B cell (primary cell): ENCODE data around the gene IFIT1B. TPM values are rescaled to one million over a fixed set of nuclear protein-coding genes. Genes with fewer than 3 reads are reported as not detected.

ENCODE experiments used
- ATAC-seq: fragments of 200-7000 bp; cut with Tn5 transposase; one replicate; pipeline ENCODE4 v1.10.0; 2021; ENCODE audit warnings: low read depth, mild to moderate bottlenecking, moderate number of reproducible peaks, moderate library complexity
- CTCF ChIA-PET: fragments of 350-600 bp; sonication (Branson Sonifier 250); formaldehyde crosslinking; loops from one replicate; lab custom pipeline; 2021; ENCODE audit warnings: antibody characterized with exemption, inconsistent platforms; lab: Charles Lee
- POLR2A ChIA-PET: fragments of 350-600 bp; sonication (Branson Sonifier 250); formaldehyde crosslinking; loops from one replicate; lab custom pipeline; 2021; ENCODE audit warnings: antibody characterized with exemption; lab: Charles Lee
- DNase-seq: peaks from one replicate; pipeline ENCODE4 v3.0.0; 2013
- H2AFZ ChIP-seq: 2 replicates; pipeline ENCODE4 v1.6.1; 2012; ENCODE audit warnings: mild to moderate bottlenecking, low read depth, low read length; ENCODE audit not compliant: insufficient read depth, poor library complexity, severe bottlenecking
- H3K27ac ChIP-seq, 2 donors: 1 replicate in 1 of 2; 2 replicates in 1 of 2; pipeline ENCODE4 v1.5.1; 2012 to 2013; ENCODE audit warnings: low read length in 2 of 2, mild to moderate bottlenecking in 2 of 2, moderate library complexity in 1 of 2
- H3K27me3 ChIP-seq, 4 experiments: fragments of 200-600 bp in 1 of 4; sonication (generic) in 1 of 4; replicated peaks in 1 of 4; 1 replicate in 2 of 4; 2 replicates in 2 of 4; pipeline versions ENCODE4 v1.6.1 to v1.7.0; 2013 to 2016; ENCODE audit warnings: low read length in 3 of 4, mild to moderate bottlenecking in 2 of 4, mixed read lengths in 1 of 4, moderate library complexity in 1 of 4; ENCODE audit not compliant: insufficient read depth in 4 of 4, control insufficient read depth in 3 of 4; ENCODE audit errors: control extremely low read depth in 1 of 4
- H3K36me3 ChIP-seq, 2 experiments: replicated peaks in 1 of 2; 1 replicate in 1 of 2; 2 replicates in 1 of 2; pipeline versions ENCODE4 v1.6.1 to v1.7.1; 2013; ENCODE audit warnings: low read length in 1 of 2; ENCODE audit not compliant: insufficient read depth in 2 of 2, control insufficient read depth in 1 of 2; ENCODE audit errors: control extremely low read depth in 1 of 2, extremely low read depth in 1 of 2
- H3K4me1 ChIP-seq, 2 donors: fragments of 200-600 bp in 1 of 2; sonication (generic) in 1 of 2; 1 replicate in 1 of 2; 2 replicates in 1 of 2; pipeline versions ENCODE4 v1.5.1 to v1.6.1; 2013 to 2017; ENCODE audit warnings: low read length in 2 of 2; ENCODE audit not compliant: control insufficient read depth in 2 of 2, insufficient read depth in 2 of 2
- H3K4me2 ChIP-seq: replicated peaks from 2 replicates; pipeline ENCODE3; 2012; ENCODE audit warnings: mild to moderate bottlenecking, low read depth, low read length; ENCODE audit not compliant: poor library complexity, severe bottlenecking
- H3K4me3 ChIP-seq, 5 experiments: fragments of 200-600 bp in 1 of 5; sonication (generic) in 1 of 5; 1 replicate in 3 of 5; 2 replicates in 2 of 5; pipeline versions ENCODE4 v1.5.1 to v1.7.0; 2011 to 2016; ENCODE audit warnings: low read length in 4 of 5, mild to moderate bottlenecking in 4 of 5, low read depth in 2 of 5, control low read depth in 1 of 5, moderate library complexity in 1 of 5; ENCODE audit not compliant: insufficient read depth in 1 of 5; ENCODE audit errors: control extremely low read depth in 1 of 5, extremely low read depth in 1 of 5
- H3K79me2 ChIP-seq: fragments of 200-600 bp; sonication (generic); one replicate; pipeline ENCODE4 v1.6.0; 2016; ENCODE audit warnings: low read length; ENCODE audit not compliant: control insufficient read depth, insufficient read depth
- H3K9ac ChIP-seq: fragments of 200-600 bp; sonication (generic); 2 replicates; pipeline ENCODE4 v1.6.1; 2017; ENCODE audit warnings: mild to moderate bottlenecking, low read length, moderate library complexity
- H3K9me3 ChIP-seq, 3 donors: one replicate each; pipeline versions ENCODE4 v1.6.1 to v1.7.1; 2013; ENCODE audit warnings: low read length in 2 of 3; ENCODE audit not compliant: control insufficient read depth in 2 of 3, insufficient read depth in 1 of 3; ENCODE audit errors: control extremely low read depth in 1 of 3
- H4K20me1 ChIP-seq: 2 replicates; pipeline ENCODE4 v1.6.0; 2012; ENCODE audit warnings: mild to moderate bottlenecking, low read length; ENCODE audit not compliant: insufficient read depth, control insufficient read depth, poor library complexity, severe bottlenecking
- H3K27ac Mint-ChIP-seq: one replicate; pipeline ENCODE4 v1.8.0; 2021; ENCODE audit warnings: mixed read lengths
- H3K27me3 Mint-ChIP-seq: one replicate; pipeline ENCODE4 v1.8.0; 2021; ENCODE audit warnings: mixed read lengths
- H3K4me1 Mint-ChIP-seq: one replicate; pipeline ENCODE4 v1.8.0; 2021; ENCODE audit warnings: mixed read lengths
- H3K4me3 Mint-ChIP-seq: one replicate; pipeline ENCODE4 v1.8.0; 2021; ENCODE audit warnings: mixed read lengths
- H3K9me3 Mint-ChIP-seq: one replicate; pipeline ENCODE4 v1.8.0; 2022; ENCODE audit warnings: mixed read lengths; ENCODE audit not compliant: insufficient read depth
- CTCF ChIP-seq: fragments of 200-600 bp; IDR thresholded peaks from one replicate; pipeline ENCODE4 v1.8.0; 2022; ENCODE audit warnings: antibody characterized with exemption, mild to moderate bottlenecking
- EZH2 ChIP-seq: IDR thresholded peaks from 2 replicates; pipeline ENCODE4 v1.6.1; 2012; ENCODE audit warnings: borderline replicate concordance, low read depth, mild to moderate bottlenecking, moderate library complexity, low read length; ENCODE audit not compliant: insufficient read depth, poor library complexity, severe bottlenecking
- WGBS: methylation state at CpG from one replicate; pipeline ENCODE4 v1.1.5; 2013; ENCODE audit warnings: missing lambda C conversion rate; ENCODE audit not compliant: insufficient coverage; 5-methylcytosine and 5-hydroxymethylcytosine counted together
- intact Hi-C: fragments of 100-400 bp; cut with micrococcal nuclease; formaldehyde crosslinking; loops from one replicate; pipeline ENCODE4 v1.10.0; 2022
- polyA plus RNA-seq: library from polyadenylated mRNA; depleted of rRNA; stranded (reverse); fragments of >200 nt; gene quantifications from 2 replicates; pipeline ENCODE4 v1.2.3, GENCODE V29; 2012
- total RNA-seq, 2 donors: library from RNA; stranded (reverse); fragments of 120-200 nt in 1 of 2; gene quantifications; 1 replicate in 1 of 2; 2 replicates in 1 of 2; pipeline versions ENCODE4 v1.2.3 to v1.2.4, GENCODE V29; 2013 to 2022

IFIT1B gene
- total and polyA plus RNA-seq, 2 donors (not counting 1 experiment from before 2014, with no cell fraction given): not detected

- ATAC-seq: no peak
- no CpG with 5 or more reads among the region's 4 CpGs for WGBS
- H3K4me3 Mint-ChIP-seq: no peak overlapping the region
- peaks cover 37% of the 10 kb centered on the region for H3K4me1 Mint-ChIP-seq
- H3K36me3 ChIP-seq: no peaks in the 10 kb centered on the region
- ChIA-PET POLR2A (no interaction called here), CTCF (no interaction called here)
- no peak overlapping the region for H2AFZ ChIP-seq
- no peaks in the 10 kb centered on the region for H3K27me3 Mint-ChIP-seq
- H3K79me2 ChIP-seq: no peaks in the 10 kb centered on the region
- H3K4me1 ChIP-seq: peaks cover 24 to 28% of the 10 kb centered on the region in 2 donors
- H3K4me2 ChIP-seq: no peak overlapping the region
- no peak overlapping the region for H3K27ac Mint-ChIP-seq
- H3K9me3 ChIP-seq: no peaks in the 10 kb centered on the region
- intact Hi-C loops: no loop called here
- H3K27me3 ChIP-seq: no peaks in the 10 kb centered on the region
- H3K9ac ChIP-seq: no peak overlapping the region
- peaks cover 4% of the 10 kb centered on the region for H3K9me3 Mint-ChIP-seq
- H4K20me1 ChIP-seq: no peaks in the 10 kb centered on the region
- no peak overlapping the region for H3K4me3 ChIP-seq
- no peak overlapping the region for H3K27ac ChIP-seq
- no peak for TF ChIP-seq CTCF
- no peak for TF ChIP-seq EZH2
- no peak for DNase-seq
Observed at GRCh38 chr10:89352802-89353201, 25.1 kb upstream of the IFIT1B start.

GRCh38 chr10:89355394-89355931, 22.4 kb upstream of the IFIT1B start:
- Mint-ChIP-seq H3K27ac (no peak overlapping the region), H3K9me3 (peaks cover 4% of the 10 kb centered on the region), H3K27me3 (no peaks in the 10 kb centered on the region), H3K4me1 (peaks cover 15% of the 10 kb centered on the region), H3K4me3 (no peak overlapping the region)
- intact Hi-C loops: no loop called here
- peaks cover 9 to 12% of the 10 kb centered on the region in 2 donors for H3K4me1 ChIP-seq
- H3K27me3 ChIP-seq: no peaks in the 10 kb centered on the region
- no peak overlapping the region for H2AFZ ChIP-seq
- ATAC-seq: no peak
- no peaks in the 10 kb centered on the region for H3K79me2 ChIP-seq
- H3K9me3 ChIP-seq: no peaks in the 10 kb centered on the region
- no peak overlapping the region for H3K4me3 ChIP-seq
- H3K9ac ChIP-seq: no peak overlapping the region
- DNase-seq: no peak
- H3K36me3 ChIP-seq: no peaks in the 10 kb centered on the region
- TF ChIP-seq CTCF (no peak), EZH2 (no peak)
- H3K27ac ChIP-seq: no peak overlapping the region
- CTCF ChIA-PET: interaction anchor here (0.9 to 1.1 kb wide), 4 partner anchors 9 to 76 kb away, joined by 3 read pairs; no protein-coding TSS in a partner anchor
- WGBS: no CpG with 5 or more reads among the region's 2 CpGs
- POLR2A ChIA-PET: no interaction called here
- H3K4me2 ChIP-seq: no peak overlapping the region
- no peaks in the 10 kb centered on the region for H4K20me1 ChIP-seq
